Eye (tissue), 1 donor: Measurements from ENCODE around the gene MEGF6.

Experiments
- DNase-seq: peaks from one replicate; pipeline ENCODE4 v3.0.0-alpha.2; 2015

MEGF6 gene

DNA sequence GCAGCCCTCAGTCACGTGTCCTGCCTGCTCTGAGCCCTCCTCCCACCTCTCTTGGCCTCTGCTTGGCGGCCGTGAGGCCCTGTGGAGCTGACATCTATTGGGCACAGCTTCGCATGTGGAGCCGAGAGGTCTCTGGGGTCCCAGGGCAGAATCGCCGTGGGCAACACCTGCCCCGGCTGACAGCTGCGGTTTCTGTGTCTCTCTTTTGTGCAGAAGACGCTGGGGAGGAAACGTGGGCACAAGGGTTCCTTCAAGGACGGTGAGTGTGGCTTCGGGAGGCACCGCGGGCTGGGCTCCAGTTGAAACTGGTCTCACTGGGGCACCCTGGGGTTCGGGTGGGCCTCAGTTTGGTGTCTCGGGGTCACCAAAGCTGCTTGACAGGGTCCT, 145.4 kb downstream of the MEGF6 start:
- DNase-seq: no peak

DNA sequence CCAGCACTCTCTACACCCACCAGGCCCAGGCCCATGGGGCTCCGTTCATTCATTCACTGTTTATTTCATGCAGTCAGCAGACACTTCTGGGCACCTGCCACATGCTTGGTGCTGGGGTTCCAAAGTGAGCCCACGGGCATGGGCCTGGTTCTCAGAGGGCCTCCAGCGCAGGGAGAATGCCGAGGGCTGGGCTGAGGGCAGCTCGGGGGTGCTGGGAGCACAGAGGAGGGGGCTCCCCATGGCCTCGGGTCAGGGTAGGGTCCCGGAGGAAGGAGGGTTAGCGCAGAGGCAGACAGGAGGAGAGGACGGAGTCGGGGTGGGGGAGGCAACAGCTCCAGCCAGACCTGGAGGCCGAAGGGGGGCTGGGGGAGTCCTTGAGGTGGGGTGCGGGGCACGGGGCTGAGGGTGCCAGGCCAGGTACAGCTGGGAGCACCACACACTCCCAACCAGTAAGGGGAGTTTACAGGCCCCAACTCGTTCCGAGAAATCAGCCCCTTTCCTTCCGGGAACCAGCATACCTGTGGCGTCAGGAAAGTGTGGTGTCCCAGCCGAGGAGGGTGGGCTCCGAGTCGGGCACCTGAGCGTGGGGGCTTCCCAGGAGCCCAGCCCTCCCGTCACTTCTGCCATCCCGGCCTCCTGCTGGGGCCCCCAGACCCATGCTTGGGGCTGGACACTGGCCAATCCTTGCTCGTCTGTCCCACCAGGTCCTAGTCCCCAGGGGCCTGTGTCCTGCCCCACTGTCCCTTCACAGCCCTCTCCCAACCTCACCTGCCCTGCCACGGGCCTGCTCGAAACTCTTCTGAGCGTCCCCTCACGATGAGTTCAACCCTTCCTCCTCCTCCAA, 146.0 kb downstream of the MEGF6 start:
- DNase-seq: no peak

DNA sequence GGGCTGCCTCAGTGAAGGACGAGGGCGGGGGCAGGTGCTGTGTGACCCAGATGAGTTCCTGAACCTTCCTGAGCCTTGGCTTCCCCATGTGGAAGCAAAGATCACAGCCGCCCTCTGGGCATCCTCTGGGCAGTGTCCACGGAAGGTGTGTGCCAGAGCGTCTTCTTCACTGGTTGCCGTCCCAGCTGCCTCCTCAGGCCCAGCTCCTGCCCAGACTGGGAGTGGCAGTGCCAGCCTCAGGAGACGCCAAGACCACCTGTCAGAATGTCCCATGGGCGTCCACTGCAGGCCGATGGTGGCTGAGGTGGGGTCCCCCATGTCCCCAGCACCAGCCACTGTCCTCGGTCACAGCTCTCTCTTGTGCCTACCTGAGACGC, 146.7 kb downstream of the MEGF6 start:
- no peak for DNase-seq

DNA sequence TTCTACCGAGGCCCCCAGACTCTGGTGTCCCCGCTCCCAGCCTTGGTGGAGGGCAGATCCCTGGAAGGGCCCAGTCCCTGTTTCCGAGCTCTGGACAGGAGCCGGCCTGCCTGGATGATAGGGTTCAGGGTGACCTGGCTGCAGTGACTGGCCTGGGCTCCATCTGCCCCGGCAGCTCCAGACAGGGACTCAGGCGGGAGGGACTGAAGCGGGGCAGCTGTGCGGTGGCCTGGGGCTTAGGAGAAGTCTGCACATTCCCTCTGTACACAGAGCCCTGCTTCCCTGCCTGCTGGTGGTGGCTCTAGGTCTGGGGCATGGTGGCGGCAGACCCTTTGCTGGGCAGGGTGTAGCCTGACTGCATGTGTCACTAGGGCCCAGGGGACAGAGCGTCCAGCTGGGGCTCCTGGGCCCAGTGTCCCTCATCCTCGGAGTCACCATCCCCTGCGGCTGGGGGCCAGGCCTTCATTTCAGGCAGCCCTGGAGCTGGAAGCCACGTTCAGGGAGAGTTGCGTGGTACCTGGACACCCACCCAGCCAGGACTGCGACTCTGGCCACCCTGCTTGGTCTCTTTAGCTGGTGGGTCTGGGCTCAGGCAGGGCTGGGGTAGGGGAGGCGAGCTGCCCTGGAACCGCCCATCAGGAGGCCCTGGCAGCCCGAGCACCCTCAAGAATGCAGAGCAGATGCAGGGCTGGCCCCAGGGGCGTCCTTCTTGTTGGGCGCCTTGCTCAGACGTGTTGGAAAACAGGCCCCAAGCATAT, 147.2 kb downstream of the MEGF6 start:
- no peak for DNase-seq

DNA sequence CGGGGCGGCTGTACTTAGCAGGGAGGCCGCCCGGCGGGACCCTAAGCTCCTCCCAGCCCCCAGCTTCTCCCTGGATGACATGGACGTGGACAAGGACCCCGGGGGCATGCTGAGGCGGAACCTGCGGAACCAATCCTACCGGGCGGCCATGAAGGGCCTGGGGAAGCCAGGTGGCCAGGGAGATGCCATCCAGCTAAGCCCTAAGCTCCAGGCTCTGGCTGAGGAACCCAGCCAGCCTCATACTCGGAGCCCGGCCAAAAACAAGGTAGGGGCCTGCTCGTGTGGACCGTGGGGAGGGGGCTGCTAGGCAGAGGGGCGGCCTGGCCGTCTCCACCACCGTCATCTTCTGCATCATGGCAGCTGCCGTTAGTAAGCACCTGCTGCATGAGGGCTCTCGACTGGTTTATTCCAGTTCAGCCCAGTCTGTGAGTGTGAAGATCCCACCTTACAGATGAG, 147.9 kb downstream of the MEGF6 start:
- no peak for DNase-seq

DNA sequence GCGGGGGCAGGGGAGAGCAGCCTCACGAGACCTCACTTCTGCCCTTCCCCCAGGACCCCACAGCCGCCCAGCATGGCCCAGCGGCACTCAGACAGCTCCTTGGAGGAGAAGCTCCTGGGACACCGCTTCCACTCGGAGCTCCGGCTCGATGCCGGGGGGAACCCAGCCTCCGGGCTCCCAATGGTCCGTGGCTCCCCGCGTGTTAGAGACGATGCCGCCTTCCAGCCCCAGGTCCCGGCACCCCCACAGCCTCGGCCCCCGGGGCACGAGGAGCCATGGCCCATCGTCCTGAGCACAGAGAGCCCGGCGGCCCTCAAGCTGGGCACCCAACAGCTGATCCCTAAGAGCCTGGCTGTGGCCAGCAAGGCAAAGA, 148.3 kb downstream of the MEGF6 start:
- DNase-seq: no peak

DNA sequence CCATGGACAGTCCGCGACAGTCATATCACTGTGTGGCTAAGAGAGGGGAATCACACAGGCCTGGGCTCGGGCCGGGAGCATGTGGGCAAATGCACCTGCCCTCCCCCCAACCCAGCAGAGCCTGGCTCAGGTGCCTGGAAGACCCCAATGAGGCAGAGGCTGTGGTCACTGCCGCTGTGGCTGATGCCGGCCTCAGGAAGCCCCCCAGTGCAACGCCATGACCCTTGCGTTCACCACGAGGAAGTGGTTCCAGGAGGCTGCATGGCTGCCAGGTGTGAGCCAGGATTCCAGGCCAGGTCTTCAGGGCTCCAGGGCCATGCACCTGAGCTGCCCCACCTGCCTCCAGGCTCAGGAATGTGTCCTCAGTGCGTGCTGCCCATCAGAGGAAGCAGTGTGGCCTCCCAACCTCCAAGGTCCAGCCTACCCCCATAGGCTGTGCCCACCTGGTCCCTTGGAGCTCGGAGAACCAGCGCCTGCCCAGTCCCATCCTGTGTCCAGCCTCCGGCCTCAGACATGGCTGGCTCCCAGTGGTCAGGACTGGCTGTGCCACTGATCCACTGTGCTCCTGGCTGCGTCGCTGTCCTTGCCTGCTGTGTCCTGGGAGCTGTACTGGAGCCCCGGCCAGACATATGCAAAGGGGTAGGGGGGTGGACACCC, 148.8 kb downstream of the MEGF6 start:
- no peak for DNase-seq

DNA sequence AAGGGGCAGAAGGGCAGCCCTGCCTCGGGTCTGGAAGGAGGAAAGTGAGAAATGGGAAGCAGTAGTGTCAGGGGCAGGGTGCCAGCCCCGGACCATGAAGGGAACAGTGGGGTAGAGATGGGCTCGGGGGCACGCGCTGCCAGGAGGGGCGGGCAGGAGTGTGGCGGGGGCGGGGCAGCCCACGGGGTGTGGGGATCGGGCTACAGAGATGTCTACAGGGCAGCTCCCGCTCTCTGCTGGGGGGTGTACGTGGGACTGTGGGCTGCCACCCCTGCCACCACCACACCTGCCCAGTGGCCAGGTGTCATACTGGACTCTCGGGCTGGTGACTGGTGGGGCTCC, 149.4 kb downstream of the MEGF6 start:
- DNase-seq: no peak

DNA sequence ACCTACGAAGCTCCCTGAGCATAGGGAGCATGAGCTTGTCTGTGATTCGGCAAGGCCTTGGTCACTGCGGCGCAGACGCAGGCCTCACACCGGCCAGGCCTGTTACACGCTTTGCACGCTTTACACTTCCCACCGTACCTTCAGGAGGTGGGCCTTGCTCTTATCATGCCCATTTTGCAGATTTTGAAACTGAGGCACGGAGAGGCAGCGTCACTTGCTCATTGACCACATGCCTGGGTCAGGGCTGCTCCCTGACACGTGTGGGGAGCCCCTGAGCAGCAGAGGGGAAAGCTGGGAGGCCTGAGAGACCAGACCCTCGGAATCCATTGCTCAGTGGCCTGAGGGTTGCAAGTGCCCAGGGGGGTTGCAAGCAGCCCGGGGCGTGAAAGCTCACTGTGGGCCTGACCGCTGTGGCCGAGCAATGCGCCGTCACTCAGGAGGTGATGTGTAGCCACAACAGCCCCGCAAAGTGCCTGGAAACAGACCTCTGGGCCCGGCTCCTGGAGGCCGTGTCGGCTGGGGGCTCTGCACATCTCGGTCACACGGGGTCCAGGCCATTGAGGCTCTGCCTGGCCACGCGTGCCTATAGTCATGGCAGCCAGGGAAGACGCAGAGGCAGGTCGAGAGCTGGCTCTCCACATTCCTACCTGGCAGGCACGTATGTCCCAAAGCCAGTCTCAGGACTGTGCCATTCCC, 149.9 kb downstream of the MEGF6 start:
- DNase-seq: no peak

DNA sequence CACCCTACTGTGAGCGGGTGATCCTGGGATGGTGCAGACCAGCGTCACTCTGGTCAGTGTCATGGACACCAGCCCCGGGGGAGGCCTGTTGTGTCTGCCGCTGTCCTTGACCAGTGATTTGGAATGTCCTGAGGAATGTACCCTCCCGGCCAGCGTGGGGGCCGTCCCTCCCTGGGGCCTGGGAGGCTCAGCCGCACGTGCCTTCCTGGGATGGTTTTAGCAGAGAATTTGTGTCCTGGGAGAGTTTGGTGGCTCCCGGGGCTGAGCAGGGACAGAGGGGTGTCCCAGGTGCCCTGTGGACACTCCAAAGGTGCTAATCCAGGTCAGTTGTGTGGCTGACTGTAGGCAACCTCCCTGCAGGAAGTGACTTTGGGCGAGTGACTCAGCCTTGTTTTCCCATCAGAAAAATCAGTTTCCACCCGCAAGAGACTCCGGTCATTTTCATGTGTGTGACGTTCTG, 150.6 kb downstream of the MEGF6 start:
- no peak for DNase-seq

DNA sequence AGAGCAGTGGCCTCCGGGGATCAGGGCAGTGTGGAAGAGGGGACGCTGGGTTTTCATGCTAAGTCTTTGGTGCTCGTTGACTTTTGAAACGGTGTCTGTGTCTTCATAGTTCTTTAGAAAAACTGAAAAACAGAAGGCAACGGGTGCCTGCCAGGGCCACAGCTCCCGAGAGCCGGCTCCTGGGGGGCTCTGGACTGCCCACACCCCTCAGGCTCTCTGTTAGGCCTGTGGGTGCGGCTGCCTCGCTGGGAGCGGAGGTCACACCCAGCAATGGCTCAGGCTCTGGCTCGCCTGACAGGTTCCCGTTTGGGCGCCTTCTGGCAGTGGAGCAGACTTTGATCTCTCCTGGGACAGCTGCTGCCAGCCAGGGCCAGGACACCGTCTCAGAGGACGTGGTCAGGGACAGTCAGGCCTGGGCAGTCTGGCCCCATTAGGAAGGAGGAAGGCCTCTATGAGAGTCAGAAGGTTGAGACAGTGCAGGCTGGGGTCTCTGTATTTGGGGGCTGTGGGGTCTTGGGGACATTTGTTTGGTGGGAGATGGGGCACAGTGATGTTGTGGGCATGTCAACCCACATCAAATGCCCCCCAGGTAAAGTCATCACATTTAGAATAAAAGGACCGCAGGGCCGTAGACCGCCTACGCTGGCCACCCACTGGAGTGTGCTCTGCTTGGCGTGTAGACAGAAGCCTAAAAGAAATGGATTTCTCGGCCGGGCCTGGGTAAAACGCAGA, 151.2 kb downstream of the MEGF6 start:
- DNase-seq: no peak

DNA sequence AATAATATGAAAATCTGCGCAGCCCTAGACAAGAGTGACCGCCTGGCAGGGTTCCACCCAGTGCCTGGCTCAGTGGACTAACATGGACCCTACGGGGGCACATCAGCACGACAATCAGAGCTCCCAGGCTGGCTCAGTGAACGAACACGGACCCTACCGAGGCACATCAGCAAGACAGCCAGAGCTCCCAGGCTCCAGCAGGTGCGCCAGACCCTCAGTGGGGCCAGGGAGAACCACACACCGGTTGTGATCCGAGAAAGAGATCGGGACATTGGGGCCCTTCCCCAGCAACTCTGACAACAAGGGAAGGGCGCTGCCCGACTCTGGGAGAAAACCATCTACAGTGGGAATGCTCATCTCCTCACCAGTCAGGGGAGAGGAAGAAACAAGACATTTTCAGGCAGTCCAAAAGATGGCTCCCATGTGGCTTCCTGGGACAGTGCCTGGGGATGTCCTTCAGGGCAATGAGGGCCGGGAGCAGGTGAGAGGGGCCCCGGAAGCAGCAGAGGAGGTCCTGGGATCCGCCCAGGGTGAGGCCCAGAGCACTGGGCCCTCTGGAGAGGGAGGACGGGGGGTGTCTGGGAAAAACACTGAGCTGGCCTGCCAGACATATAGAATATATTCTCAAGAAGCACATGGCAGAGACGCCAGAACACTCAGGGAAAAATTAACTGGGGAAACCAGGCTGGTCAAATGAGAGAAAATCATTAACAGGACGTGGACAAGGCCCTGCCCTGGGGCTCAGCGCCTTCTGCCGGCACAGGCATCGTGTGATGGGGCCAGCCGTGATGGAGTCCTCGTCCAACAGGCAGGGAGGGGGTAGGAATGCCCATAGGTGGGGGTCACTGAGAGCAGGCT, 152.0 kb downstream of the MEGF6 start:
- DNase-seq: no peak

DNA sequence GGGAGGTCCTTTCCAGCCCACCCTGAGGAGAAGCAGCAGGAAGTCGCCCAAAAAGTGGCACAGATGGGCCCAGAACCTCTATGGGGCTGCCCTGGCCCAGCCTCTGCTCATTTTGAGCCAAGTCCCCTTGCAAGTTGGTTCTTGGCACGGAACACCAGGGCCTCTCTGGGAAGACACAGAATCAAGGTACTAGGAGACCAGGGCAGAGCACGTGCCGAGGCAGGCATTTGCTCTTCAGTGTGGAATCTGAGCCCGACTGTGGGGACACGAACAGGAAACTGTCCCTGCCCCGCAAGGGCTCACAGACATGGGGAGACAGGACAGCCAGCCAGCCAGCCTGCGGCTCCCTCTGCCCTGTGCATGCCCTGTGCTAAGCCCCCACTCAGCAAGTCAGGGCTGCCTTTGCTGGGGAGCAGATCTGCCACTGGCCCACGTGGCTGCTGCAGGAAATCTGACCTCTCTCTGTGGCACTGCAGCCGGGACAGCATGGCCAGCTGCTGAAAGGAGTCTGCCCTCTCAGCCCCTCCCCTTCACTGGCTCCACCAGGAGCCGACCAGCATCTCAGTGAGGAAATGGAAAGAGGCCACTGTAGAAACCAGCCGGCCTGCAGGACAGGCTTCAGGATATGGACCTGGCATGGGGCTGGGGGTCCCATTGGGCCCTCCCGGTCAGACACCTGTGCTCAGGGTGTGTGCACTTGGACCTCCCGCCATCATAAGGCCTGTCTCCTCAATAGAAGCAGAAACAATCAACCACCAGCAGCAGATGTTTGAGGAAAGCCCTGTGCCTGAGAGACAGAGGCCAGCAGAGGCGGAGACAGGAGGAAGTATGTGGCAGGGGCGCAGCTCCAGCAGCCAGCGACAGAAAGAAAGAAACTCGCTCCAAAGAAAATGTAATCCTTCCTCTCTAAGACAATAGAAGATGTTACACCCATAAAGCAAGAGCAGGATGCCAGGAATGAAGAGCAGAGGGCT, 153.1 kb downstream of the MEGF6 start:
- no peak for DNase-seq

DNA sequence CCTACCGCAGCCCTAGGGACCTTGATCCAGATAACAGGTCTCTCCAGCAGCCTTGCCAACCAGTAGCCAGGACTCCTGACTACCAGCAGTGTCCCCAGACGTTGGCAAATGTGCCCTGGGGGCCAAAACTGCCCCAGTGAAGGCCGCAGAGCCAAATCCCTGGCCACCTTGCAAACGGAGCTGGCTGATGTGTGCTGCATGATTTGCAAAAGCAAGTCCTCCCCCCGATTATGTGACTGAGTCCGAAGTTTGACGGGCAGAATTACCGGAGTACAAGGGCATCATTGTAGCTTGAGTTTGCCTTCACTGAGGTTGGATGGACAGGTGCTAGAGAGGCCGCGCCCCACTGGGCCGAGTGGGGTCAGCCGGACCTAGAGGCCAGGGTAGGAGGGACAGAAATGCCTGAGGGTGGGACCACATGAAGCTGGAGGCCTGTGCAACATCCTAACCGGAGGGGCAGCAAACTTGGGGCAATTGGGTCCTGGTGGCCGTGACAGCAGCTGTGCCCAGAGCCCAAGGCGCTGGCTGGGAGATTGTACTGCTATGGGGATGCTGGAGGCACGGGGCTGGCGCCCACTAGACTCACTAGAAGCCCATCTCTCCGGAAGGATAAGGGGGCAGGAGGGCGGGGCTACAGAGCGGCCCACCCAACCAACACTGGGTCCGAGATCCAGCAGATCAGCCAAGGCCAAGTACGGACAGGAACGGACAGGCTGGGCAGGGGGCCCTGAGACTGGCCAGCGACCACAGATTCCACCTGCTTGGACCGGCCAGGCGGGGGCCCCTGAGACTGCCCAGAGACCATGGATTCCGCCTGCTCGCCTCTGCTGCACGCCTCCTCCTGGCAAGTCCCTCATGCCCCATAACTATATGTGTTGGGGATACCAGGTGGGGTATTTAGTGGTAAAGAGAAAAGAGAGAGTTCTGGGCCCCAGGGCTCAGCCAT, 154.1 kb downstream of the MEGF6 start:
- no peak for DNase-seq

DNA sequence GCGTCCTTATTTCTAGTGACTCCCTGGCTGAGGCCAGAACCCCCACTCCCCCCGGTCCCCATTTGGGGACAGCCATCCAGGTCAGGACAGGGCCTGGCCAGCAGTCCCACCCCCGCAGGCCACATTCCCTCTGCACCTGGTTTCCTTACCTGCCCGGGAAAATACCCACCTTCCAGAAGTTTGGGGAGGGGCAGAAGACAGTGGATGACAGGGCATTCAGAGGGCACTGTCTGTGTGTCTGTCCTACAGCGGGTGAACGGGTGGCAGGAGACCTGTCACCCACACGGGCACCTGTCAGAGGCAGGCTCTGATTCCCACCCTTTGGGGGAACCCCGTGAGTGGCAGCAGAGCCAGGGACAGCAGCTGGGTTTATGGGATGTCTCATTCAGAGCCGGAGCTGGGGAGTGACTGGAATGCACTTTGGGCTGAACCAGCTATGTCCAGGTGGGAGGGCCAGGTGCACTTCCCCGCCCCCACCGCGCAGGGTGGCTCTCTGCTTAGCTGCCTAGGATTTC, 154.8 kb downstream of the MEGF6 start:
- DNase-seq: no peak

DNA sequence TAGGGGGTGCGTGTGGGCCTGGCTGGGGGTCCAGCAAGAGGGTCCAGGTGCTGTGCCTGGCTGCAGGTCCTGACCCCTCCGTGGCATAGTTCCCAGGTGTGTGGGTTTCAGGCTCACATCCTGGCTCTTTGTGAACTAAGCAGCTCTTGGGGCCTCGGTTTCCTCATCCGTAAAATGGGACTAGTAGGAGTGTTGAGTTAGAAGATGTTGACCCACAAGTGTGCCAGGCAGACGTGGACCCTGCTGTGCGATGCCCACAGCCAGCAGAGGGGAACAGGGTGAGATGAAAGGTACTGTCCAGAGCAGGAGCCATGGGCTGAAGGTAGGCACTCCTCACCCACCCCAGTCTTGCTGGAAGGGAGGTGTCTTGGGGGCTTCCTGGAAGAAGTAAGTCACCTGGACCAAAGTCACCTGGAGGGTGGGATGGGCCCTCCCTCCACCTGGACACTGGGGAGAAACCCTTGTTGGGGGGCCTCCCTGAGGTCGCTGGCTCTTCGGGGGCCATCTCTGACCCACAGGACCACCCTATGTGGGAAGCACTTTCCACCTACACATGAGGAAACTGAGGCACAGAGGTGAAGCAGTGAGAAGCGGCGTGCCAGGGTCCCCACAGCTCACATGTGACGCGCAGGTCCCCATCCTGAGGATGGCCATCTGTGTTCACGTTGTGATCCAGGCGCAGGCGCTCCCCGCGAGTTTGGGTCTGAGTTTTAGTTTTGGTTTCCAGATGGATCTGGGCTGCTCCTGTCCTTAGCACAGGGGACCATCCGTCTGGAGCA, 155.4 kb downstream of the MEGF6 start:
- no peak for DNase-seq

DNA sequence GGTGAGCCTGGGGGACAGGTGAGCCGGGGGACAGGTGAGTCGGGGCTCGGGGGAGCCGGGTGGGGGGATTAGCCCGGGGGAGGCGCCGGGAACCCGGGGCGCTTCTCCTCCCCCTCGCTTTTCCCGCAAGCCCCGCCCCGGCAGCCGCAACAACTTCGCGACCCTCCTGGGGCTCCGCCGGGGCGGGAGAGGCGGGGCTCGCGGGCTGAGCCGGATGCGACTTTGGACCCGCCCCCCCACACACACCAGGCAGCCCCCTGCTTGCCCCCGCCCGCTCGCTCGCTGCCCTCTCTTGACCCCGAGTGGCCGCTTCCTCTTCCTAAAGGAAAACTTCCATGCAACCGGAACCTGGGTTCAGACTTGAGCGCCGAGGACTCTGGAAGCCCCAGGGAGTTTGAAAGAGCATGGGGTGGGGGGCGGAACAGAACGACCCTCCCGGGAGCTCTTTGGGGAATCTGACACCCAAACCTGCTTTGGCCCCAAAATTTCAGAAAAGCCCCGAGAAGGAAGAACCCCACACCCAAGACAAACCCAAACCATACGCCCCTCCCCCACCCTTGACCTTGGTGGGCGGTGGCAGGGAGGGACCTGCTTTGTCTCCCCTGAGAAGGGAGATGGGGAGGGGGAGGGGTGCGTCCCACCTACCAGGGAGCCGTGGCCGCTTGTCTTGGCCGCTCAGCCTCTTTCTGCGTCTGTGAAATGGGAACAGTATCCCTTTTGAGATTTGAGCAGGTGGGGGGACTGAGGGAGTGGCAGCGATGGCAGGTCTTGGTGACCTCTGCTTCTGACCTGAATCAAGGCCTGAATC, 156.3 kb downstream of the MEGF6 start:
- DNase-seq: peak; percentile 58
